GM10248 (cell line): ENCODE data around the gene SIM1.

ENCODE experiments used
- CTCF ChIA-PET: fragments of 300-600 bp; sonication (Branson Sonifier 250); formaldehyde crosslinking; extraction: SDS; loops from one replicate; lab custom pipeline; 2021; ENCODE audit warnings: antibody characterized with exemption; lab: Yijun Ruan, JAX
- POLR2A ChIA-PET: fragments of 350-650 bp; sonication (Branson Sonifier 250); formaldehyde crosslinking; extraction: SDS; loops from one replicate; lab custom pipeline; 2020; ENCODE audit warnings: antibody characterized with exemption; lab: Yijun Ruan, JAX
- DNase-seq: peaks from one replicate; pipeline ENCODE4 v3.0.0; 2012; ENCODE audit errors: extremely low spot score
- CTCF ChIP-seq: IDR thresholded peaks from 2 replicates; pipeline ENCODE4 v1.5.1; 2012; ENCODE audit warnings: mild to moderate bottlenecking, low read depth; ENCODE audit errors: extremely low read depth, missing control alignments, control extremely low read depth

The SIM1 gene

GRCh38 chr6:100473182-100473581 is 8.5 kb upstream of the SIM1 start:
- DNase-seq: no peak
- ChIA-PET POLR2A (no interaction called here), CTCF (interaction anchor here (1.3 to 2.7 kb wide), 4 partner anchors 10 to 365 kb away, joined by 3 to 10 read pairs (median 6); no protein-coding TSS in a partner anchor)
- TF ChIP-seq CTCF: no peak

GRCh38 chr6:100472674-100473073 is 8.0 kb upstream of the SIM1 start:
- CTCF ChIA-PET: interaction anchor here (1.6 to 2.7 kb wide), 3 partner anchors 10 to 365 kb away, joined by 4 to 10 read pairs (median 8); no protein-coding TSS in a partner anchor

GRCh38 chr6:100470422-100471120 is 5.8 kb upstream of the SIM1 start:
- ChIA-PET POLR2A (no interaction called here), CTCF (interaction anchor here (1.2 to 1.7 kb wide), 3 partner anchors 10 to 16 kb away, joined by 3 to 6 read pairs (median 3); no protein-coding TSS in a partner anchor)
- DNase-seq: no peak
- TF ChIP-seq CTCF: no peak

More at GRCh38 chr6:100472674-100473073, 8.0 kb upstream of the SIM1 start:
- no peak for DNase-seq
- POLR2A ChIA-PET: no interaction called here
- TF ChIP-seq CTCF: no peak

GRCh38 chr6:100469101-100469859 is 4.6 kb upstream of the SIM1 start:
- CTCF ChIA-PET: no interaction called here
- POLR2A ChIA-PET: no interaction called here
- no peak for DNase-seq

GRCh38 chr6:100468016-100468622 is 3.4 kb upstream of the SIM1 start:
- ChIA-PET CTCF (no interaction called here), POLR2A (no interaction called here)
- DNase-seq: no peak
- no peak for TF ChIP-seq CTCF

More at GRCh38 chr6:100469101-100469859, 4.6 kb upstream of the SIM1 start:
- no peak for TF ChIP-seq CTCF
